ENCODE results near the gene SND1.
A peak's percentile ranks its signal among the peaks of the same experiment; 100 is the strongest.

The SND1 gene

DNA sequence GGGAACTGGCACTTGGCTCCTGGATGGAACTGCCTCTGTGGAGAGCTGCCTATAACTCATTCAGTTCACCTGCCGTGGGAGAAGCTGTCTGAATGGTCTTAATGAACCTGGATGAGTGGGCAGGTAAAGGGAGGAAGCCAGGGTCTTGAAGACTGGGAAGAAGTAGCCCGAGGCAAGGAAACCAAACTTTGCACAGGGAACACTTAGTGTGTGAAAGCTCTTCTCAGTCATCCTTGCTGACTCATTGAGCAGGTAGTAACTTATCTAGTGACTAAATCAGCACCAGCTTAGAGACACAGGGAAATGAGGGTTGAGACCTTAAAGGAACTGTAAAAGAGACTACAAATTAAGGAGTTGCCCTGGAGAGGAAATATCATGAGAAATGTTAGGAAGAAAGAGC lies 369.4 kb downstream of the SND1 start:
- DNase-seq (ENCODE audit: low read depth): no peak

DNA sequence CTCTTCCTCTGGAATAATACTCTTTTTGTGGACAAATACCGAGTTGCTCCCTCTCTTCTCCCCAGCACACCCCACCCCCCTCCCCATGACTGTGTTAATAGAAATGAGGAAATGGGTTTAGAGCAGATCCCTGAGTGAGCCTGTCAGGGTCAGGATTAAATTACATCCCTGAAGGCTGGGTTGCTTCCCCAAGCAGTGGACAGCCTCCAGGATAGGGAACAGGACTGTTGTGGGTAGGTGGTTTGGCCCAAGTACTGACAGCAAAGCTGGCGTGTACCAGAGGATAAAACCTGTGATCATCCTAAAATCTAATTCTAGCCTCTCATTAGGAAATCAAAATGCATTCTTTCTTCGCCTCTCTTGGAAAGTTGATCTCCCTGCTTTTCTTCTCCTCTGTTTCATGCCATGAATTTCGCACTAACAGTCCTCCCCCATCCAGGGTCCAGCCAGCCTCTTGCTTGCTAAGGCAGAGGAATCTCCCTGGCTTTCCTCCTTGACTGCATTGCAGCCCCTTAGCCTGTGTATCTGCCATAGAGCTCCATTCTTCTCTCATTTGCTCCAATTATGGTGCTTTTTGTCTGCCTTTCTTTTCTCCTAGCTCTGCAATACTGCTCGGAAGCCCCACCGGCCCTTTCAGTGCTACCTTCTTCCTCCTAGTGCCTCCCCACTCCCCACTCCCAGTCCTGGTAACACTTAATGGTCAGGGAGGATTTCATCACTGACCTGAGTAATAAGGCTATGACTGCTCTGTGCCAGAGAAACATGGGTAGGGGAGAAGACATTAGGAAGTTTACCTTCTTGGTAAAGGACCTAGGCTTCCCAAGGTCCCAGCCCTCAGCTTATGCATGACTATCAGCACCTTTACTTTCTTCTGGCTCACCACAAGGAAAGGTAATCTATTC lies 370.9 kb downstream of the SND1 start:
- DNase-seq (ENCODE audit: low read depth): peak; percentile 15

GRCh38 chr7:128024151-128024550 lies 372.2 kb downstream of the SND1 start:
- DNase-seq (ENCODE audit: low read depth): no peak

DNA sequence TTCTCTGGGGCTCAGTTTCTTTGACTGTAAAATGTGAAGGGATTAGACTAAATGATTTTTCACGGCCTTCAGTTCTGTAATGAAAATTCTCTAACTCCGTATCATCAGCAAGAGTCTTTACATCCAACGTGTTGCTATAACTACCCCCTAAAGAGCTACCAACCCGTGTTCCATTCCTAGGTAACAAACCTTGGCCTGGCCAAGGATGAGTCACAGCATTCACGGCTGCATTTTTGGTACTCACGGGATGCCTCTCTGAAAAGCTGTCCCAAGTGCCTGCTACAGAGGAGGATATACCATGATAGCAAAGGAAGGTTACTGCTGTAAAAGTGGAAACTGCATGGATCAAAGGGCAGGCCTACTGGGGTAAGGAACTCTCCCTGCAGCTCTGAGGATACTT lies 373.4 kb downstream of the SND1 start:
- no peak for DNase-seq (ENCODE audit: low read depth)

DNA sequence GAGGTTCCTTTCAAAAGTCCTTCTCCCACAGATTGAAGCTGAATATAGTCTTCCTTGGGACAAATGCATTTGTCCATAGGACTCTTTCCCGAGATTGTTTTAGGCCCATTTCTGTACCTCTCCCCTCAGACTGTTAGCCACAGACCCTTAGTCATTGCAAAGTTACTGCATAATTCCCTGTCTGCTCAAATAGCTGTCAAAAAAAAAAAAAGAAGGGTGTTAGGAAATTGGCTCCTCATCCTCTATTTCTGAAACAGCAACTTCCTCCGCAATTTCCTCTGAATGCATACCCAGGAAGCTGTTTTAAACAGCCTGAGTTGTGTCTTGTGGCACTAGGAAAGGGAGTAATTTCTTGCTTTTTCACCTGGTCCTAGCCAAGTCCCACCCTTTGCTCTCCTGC lies 373.8 kb downstream of the SND1 start:
- DNase-seq (ENCODE audit: low read depth): no peak

DNA sequence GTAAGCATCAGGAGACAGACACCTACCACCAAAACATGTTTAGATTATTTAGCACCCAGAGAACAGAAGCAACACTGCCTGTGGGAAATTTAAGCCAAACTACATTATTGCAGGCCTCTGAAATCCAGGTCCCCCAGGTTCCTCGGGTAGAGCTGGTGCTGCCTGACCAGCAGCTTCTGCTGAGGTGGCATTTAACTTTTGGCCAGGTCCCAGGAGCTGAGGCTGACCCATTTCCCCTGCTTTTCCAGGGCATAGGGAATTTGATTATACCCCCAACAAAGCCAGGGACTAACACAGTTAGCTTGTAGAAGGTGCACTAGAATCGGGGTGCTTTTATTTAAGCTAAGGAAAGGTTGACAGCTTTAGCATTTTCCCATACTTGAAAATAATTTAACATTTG lies 374.6 kb downstream of the SND1 start:
- no peak for DNase-seq (ENCODE audit: low read depth)

GRCh38 chr7:128027485-128027980 lies 375.5 kb downstream of the SND1 start:
- no peak for DNase-seq (ENCODE audit: low read depth)

GRCh38 chr7:128029405-128029995 lies 377.5 kb downstream of the SND1 start:
- no peak for DNase-seq (ENCODE audit: low read depth)

DNA sequence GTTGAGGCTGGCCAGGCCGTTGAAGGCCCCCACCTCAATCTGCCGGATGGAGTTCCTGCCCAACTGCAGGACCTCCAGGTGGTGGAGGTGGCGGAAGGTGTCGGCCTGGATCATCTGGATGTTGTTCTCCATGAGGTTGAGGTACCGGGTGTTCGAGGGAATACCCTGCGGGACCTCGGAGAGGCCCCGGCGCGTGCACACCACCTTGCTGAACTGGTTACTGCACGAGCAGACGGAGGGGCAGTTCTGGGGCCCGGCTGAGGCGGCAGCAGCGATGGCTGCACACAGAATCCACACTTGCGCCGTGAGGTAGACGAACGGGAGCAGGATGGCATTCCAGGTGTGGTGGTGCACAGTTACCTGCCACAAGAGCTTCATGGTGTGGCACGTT lies 378.3 kb downstream of the SND1 start:
- DNase-seq (ENCODE audit: low read depth): no peak

- no peak for DNase-seq (ENCODE audit: low read depth)
Measured at GRCh38 chr7:128030654-128031611, 378.9 kb downstream of the SND1 start, which contains the start of gene LRRC4. LRRC4 (minus strand) TSS chr7:128031437; CDS start chr7:128030640, 797 bp downstream.

DNA sequence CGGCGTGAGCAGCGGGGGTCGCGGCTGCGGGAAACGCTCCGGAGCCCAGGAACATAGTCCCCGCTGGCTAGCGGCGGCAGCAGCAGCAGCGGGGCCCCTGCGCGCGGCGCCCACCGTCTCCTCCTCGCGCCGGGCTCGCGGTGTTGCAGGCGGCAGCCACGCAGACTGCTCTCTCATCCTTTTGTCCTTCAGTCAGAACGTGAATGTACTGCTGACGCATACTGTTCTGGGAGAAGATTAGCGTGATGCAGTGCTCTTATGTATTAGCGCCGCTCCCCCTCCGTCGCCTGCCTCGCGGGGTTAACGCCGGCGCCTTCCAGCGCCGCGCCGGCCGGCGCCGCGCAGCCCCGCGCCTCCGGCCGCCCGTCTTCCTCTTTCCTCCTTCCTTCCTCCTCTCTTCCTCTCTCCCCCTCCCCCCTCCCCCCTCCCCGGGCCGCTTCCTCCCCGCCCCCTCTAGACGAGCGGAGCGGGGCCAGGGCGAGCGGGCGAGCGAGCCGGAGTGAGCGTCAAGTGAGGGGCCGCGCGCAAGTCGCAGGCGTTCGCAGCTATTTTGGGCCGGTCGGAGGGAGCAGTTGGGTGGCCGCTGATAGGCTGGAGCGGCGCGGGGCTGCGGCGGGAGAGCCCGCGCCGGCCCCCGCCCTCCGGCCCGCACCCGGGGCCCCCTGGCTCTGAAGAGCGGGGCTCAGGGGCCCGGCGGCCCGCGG lies 380.1 kb downstream of the SND1 start:
- no peak for DNase-seq (ENCODE audit: low read depth)

- no peak for DNase-seq (ENCODE audit: low read depth)
Measured at GRCh38 chr7:128032605-128033235, 380.7 kb downstream of the SND1 start.

DNA sequence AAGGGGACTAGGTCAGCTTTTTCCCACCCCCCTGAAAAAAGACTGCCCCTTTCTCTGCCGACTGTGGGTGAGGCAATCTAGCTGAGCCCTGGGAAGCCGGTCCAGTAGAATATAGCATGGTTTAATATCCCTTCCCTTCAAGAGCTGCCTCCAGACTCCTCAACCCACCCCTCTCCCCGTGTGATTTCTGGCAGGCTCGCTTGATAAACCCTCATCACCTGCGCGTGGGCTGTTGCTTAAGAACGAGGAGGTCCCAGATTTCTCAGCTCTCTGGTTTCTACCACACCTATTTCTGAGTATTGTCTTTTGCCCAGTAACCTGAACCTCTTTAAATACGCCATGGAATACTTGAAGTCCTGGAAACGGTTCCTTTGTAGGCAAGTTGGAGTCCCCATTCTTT lies 381.3 kb downstream of the SND1 start:
- DNase-seq (ENCODE audit: low read depth): no peak

DNA sequence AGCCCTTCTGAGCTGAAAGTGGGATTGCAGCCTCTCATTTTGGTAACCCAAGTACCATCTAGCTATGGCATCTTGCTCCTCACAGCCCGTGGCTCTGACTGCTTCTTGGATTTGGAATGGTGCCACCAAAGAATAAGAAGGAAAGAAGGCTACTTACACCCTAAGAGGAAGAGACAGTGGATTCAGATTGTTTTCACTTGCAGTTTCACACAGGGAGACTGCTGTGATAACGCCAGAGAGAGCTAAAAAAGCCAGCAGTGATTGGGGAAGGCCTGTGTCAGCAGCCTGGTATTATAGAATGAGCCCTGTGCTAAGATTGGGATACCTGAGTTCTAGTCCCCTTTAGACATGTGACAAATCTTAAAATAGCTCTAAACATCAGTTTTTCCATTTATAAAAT lies 382.8 kb downstream of the SND1 start:
- no peak for DNase-seq (ENCODE audit: low read depth)

DNA sequence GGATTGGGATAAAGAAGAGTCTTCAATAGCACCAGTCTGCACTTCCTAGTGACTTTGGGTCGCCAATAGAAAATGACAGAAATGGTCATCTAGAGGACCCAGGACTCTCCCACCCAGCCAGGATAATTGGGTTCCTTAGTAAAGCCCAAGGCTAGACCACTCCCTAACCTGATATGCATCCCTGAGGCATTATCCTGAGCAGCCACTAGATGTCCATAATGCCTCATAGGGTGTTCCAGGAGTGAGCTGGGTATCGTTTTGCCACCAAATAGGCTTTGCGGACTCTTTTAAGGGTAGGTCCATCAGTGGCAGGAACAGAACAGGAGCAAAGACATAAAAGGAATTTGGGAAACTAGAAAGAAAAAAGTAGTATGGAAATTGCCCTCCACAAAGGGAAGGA lies 383.7 kb downstream of the SND1 start:
- DNase-seq (ENCODE audit: low read depth): no peak

GRCh38 chr7:128036226-128036940 lies 384.4 kb downstream of the SND1 start:
- DNase-seq (ENCODE audit: low read depth): no peak

GRCh38 chr7:128037081-128037480 lies 385.1 kb downstream of the SND1 start:
- no peak for DNase-seq (ENCODE audit: low read depth)

- no peak for DNase-seq (ENCODE audit: low read depth)
Measured at GRCh38 chr7:128037880-128038619, 386.1 kb downstream of the SND1 start.

DNA sequence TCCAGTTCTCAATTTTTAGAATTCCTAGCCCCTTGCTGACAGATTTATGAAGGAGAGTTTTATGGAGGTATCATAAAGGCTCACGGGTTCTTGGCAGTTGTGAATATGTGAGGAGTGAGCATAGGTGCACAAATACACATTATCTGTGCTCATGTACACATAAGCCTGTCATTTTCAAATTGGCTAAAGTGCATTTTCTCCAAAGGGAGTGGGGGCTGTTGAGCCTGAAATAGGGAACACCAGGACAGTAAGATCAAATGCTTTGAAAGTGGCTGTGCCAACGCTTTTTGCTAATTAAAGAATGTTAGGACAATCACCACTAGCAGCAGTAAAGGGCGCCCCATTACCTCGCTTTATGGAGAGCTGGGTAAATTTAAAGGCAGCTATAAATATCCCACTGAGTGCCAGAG lies 387.6 kb downstream of the SND1 start:
- DNase-seq (ENCODE audit: low read depth): no peak

- DNase-seq (ENCODE audit: low read depth): no peak
Measured at GRCh38 chr7:128040205-128040604, 388.2 kb downstream of the SND1 start.

Data from HS-27A (cell line).